Mammary epithelial cell (primary cell): ENCODE data around the gene TLR5.

ENCODE experiments used
- CTCF ChIP-seq, 2 donors: IDR thresholded peaks in 1 of 2; conservative IDR thresholded peaks in 1 of 2; 2 replicates each; pipeline ENCODE4 v1.5.1; 2011 to 2012; ENCODE audit warnings: inconsistent platforms in 2 of 2, low read length in 2 of 2, mild to moderate bottlenecking in 2 of 2, control low read depth in 1 of 2, low read depth in 1 of 2; ENCODE audit not compliant: insufficient read depth in 1 of 2; ENCODE audit errors: extremely low read depth in 1 of 2
- EZH2 ChIP-seq: IDR thresholded peaks from 2 replicates; pipeline ENCODE4 v1.6.1; 2012; ENCODE audit warnings: low read length, inconsistent platforms, borderline replicate concordance

- TF ChIP-seq CTCF (conservative IDR thresholded peaks at IDR 0.05 in 1 of 2, IDR thresholded peaks at IDR 0.05 in 1 of 2; ENCODE audit: extremely low read depth in 1 of 2, insufficient read depth in 1 of 2, low read depth in 1 of 2, low read length in 2 of 2) (no peak), EZH2 (no peak)
Measured at GRCh38 chr1:223077247-223077833, 65.7 kb downstream of the TLR5 start.
